Chondrocyte (in vitro differentiated cells): ENCODE measurements around the gene COASY. TPM values are rescaled to one million over a fixed set of nuclear protein-coding genes. Genes with fewer than 3 reads are reported as not detected.

ENCODE experiments used
- DNase-seq: peaks from one replicate; pipeline ENCODE4 v3.0.0; 2021; ENCODE audit warnings: mixed read lengths, low spot score
- H3K27ac Mint-ChIP-seq: one replicate; pipeline ENCODE4 v1.8.0; 2021; ENCODE audit warnings: mild to moderate bottlenecking, moderate library complexity, mixed read lengths; ENCODE audit not compliant: unreplicated experiment
- H3K27me3 Mint-ChIP-seq: 2 replicates; pipeline ENCODE4 v1.8.0; 2021; ENCODE audit warnings: low read depth, mixed read lengths
- H3K36me3 Mint-ChIP-seq: 2 replicates; pipeline ENCODE4 v1.8.0; 2021; ENCODE audit warnings: low read depth, mixed read lengths
- H3K4me1 Mint-ChIP-seq: 2 replicates; pipeline ENCODE4 v1.8.0; 2021; ENCODE audit warnings: low read depth, mild to moderate bottlenecking, mixed read lengths
- H3K4me3 Mint-ChIP-seq: one replicate; pipeline ENCODE4 v1.8.0; 2021; ENCODE audit warnings: mild to moderate bottlenecking, moderate library complexity, mixed read lengths; ENCODE audit not compliant: unreplicated experiment
- H3K9me3 Mint-ChIP-seq: 2 replicates; pipeline ENCODE4 v1.8.0; 2021; ENCODE audit warnings: low read depth, mixed read lengths
- CTCF ChIP-seq: fragments of 200-600 bp; sonication (generic); IDR thresholded peaks from 2 replicates; pipeline ENCODE4 v1.5.0; 2021; ENCODE audit warnings: antibody characterized with exemption, mild to moderate bottlenecking, moderate library complexity
- total RNA-seq: library from RNA; stranded (reverse); gene quantifications from 3 replicates; pipeline ENCODE4 v1.2.1, GENCODE V29; 2021

COASY gene
- total RNA-seq, 1 donor from 2014 or later, result 31.2 TPM

DNA sequence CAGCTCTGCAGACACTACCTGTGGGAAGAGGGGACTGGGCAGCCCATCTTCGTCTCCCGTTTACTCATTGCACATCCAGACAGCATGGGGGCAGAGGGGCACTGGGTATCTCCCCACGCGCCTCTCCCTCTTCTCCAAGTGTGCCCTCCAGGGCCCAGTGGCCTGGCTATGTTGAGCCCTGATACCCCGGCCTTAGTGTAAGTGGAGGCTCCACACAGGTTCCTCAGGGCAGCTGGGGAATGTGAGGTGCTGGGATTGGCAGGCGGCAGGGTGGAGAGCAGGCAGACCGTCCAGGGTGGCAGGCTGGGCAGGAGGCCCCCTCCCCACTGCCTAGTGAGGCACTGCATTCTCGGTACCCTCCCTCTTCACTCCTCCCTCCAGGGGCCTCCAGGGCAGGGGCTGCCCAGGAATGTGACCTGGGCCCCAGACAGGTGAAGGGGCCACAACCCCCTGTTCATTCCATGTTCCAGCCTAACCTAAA lies 39.1 kb upstream of the COASY start:
- H3K4me3 Mint-ChIP-seq, result peak overlapping the region; percentile 12
- no peaks in the 10 kb centered on the region for H3K9me3 Mint-ChIP-seq
- H3K27me3 Mint-ChIP-seq, result no peaks in the 10 kb centered on the region
- peak; percentile 81 for DNase-seq
- peaks cover 85% of the 10 kb centered on the region for H3K4me1 Mint-ChIP-seq
- no peak for TF ChIP-seq CTCF
- H3K27ac Mint-ChIP-seq, result peak overlapping the region; percentile 87
- no peaks in the 10 kb centered on the region for H3K36me3 Mint-ChIP-seq

DNA sequence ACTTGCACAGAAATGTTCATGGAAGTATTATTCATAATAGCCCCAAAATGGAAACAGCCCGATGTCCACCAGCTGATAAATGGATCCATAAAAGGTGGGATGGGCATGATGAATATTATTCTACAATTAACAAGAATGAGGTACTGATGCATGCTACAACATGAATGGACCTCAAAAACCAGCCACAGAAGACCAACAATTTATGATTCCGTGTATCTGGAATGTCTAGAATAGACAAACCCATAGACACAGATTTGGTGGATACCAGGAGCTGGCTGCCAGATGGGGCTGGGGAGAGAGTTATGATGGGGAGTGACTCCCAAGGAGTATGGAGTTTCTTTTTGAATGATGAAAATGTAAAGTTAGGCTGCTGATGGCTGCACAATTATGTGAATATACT lies 36.7 kb upstream of the COASY start:
- Mint-ChIP-seq H3K4me3 (no peak overlapping the region), H3K27ac (peak overlapping the region; percentile 85), H3K4me1 (peaks cover 64% of the 10 kb centered on the region), H3K36me3 (no peaks in the 10 kb centered on the region), H3K27me3 (no peaks in the 10 kb centered on the region), H3K9me3 (no peaks in the 10 kb centered on the region)
- TF ChIP-seq CTCF, result no peak
- DNase-seq, result peak; percentile 9

DNA sequence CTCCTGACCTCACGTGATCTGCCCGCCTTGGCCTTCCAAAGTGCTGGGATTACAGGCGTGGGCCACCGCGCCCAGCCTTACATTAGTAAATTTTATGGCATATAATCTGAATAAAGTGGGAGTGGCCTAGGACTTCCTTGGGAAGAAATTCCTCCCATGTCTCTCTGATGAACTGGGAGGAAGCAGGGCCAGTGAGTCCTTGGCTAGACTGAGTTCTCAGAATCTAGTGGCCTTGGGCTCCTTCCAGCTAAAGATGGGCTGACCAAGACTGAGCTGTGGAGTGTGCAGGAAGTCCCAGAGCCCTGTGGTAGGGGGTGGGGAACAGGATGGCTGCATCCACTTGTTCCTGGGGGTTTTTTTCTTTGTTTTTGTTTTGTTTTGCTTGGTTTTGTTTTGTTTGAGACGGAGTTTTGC lies 35.9 kb upstream of the COASY start:
- DNase-seq, result peak; percentile 8
- peak overlapping the region; percentile 63 for H3K27ac Mint-ChIP-seq
- no peak for TF ChIP-seq CTCF

GRCh38 chr17:42527932-42528331 lies 34.0 kb upstream of the COASY start:
- Mint-ChIP-seq H3K36me3 (no peaks in the 10 kb centered on the region), H3K9me3 (no peaks in the 10 kb centered on the region), H3K27ac (no peak overlapping the region), H3K4me1 (peaks cover 46% of the 10 kb centered on the region), H3K4me3 (no peak overlapping the region), H3K27me3 (no peaks in the 10 kb centered on the region)
- DNase-seq, result peak; percentile 24
- TF ChIP-seq CTCF, result no peak

More for the DNA sequence above, 35.9 kb upstream of the COASY start:
- no peaks in the 10 kb centered on the region for H3K27me3 Mint-ChIP-seq
- H3K4me1 Mint-ChIP-seq, result peaks cover 58% of the 10 kb centered on the region
- H3K4me3 Mint-ChIP-seq, result no peak overlapping the region
- no peaks in the 10 kb centered on the region for H3K36me3 Mint-ChIP-seq
- H3K9me3 Mint-ChIP-seq, result no peaks in the 10 kb centered on the region

DNA sequence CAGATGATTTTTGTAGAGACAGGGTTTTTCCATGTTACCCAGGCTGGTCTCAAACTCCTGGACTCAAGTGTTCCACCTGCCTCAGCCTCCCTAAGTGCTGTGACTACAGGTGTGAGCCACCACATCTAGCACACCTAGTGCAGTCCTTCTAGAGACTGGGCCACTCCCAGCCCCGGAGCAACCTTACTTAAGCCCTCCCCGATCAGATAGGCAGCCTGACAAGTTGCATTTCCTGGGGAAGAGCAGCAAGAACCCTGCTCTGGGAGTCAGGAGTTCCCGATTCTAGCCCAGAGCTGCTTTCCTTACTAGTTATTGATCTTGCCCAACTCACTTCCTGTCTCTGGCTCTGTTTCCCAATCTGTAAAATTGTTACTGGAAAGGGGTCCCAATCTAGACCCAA lies 32.9 kb upstream of the COASY start:
- H3K36me3 Mint-ChIP-seq, result no peaks in the 10 kb centered on the region
- no peaks in the 10 kb centered on the region for H3K9me3 Mint-ChIP-seq
- peaks cover 40% of the 10 kb centered on the region for H3K4me1 Mint-ChIP-seq
- H3K27me3 Mint-ChIP-seq, result no peaks in the 10 kb centered on the region
- no peak overlapping the region for H3K27ac Mint-ChIP-seq
- DNase-seq, result no peak
- TF ChIP-seq CTCF, result no peak
- H3K4me3 Mint-ChIP-seq, result no peak overlapping the region
